NB4 (cell line): ENCODE measurements around the gene EIF2AK2.

Source experiments
- DNase-seq: peaks from one replicate; pipeline ENCODE4 v3.0.0; 2010; ENCODE audit warnings: low read depth
- H3K4me3 ChIP-seq: one replicate; pipeline ENCODE4 v1.5.1; 2011; ENCODE audit warnings: mild to moderate bottlenecking, low read depth, low read length, moderate library complexity
- CTCF ChIP-seq: IDR thresholded peaks from one replicate; pipeline ENCODE4 v1.5.1; 2012; ENCODE audit warnings: low read depth, low read length
- MAX ChIP-seq: IDR thresholded peaks from 2 replicates; pipeline ENCODE4 v1.6.1; 2011; ENCODE audit warnings: low read depth, low read length
- MYC ChIP-seq: IDR thresholded peaks from 2 replicates; pipeline ENCODE4 v1.6.1; 2011; ENCODE audit warnings: low read depth, low read length
- POLR2A ChIP-seq: IDR thresholded peaks from 2 replicates; pipeline ENCODE4 v1.6.1; 2011; ENCODE audit warnings: mild to moderate bottlenecking; ENCODE audit not compliant: insufficient read length; ENCODE audit errors: extremely low read depth

The EIF2AK2 gene

GRCh38 chr2:37090019-37090477 lies 66.7 kb downstream of the EIF2AK2 start:
- TF ChIP-seq POLR2A (no peak), MYC (no peak), CTCF (no peak), MAX (no peak)
- H3K4me3 ChIP-seq, result no peak overlapping the region
- peak; percentile 14 for DNase-seq

- H3K4me3 ChIP-seq, result peak overlapping the region; percentile 98
- no peak for TF ChIP-seq MYC
- TF ChIP-seq POLR2A, result no peak
- DNase-seq, result peak; percentile 48
These were observed 71.0 kb downstream of the EIF2AK2 start for GRCh38 chr2:37085731-37086147.

GRCh38 chr2:37084797-37085196 lies 72.0 kb downstream of the EIF2AK2 start:
- TF ChIP-seq MAX (no peak), MYC (no peak), POLR2A (no peak), CTCF (no peak)
- no peak for DNase-seq
- H3K4me3 ChIP-seq, result peak overlapping the region; percentile 98

- TF ChIP-seq CTCF, result no peak
- peak; percentile 84 for TF ChIP-seq MAX
- peak; percentile 83 for TF ChIP-seq MYC
- peak; percentile 62 for TF ChIP-seq POLR2A
- H3K4me3 ChIP-seq, result peak within 1 kb of the TSS; percentile 98
- peak; percentile 97 for DNase-seq
These were observed 72.6 kb downstream of the EIF2AK2 start, which contains the start of the genes GPATCH11 and HEATR5B for GRCh38 chr2:37083873-37084794. Gene GPATCH11, plus strand, starts transcription at chr2:37084518. Its CDS starts 3,864 bp downstream, at chr2:37088382. Gene HEATR5B, minus strand, starts transcription at chr2:37084372. Its CDS starts 958 bp downstream, at chr2:37083414.

- H3K4me3 ChIP-seq, result no peak overlapping the region
- peak; percentile 37 for DNase-seq
- TF ChIP-seq POLR2A, result no peak
- no peak for TF ChIP-seq CTCF
- TF ChIP-seq MAX, result no peak
- no peak for TF ChIP-seq MYC
These were observed 76.1 kb downstream of the EIF2AK2 start for GRCh38 chr2:37080689-37081088.

- peak; percentile 12 for DNase-seq
- TF ChIP-seq MYC (no peak), POLR2A (no peak), CTCF (no peak), MAX (no peak)
- no peak overlapping the region for H3K4me3 ChIP-seq
These were observed 76.5 kb downstream of the EIF2AK2 start for GRCh38 chr2:37080266-37080665.
